Right renal cortex interstitium (tissue), 3 donors: Measurements from ENCODE around the gene CTSS. TPM values are rescaled to one million over a fixed set of nuclear protein-coding genes. Genes with fewer than 3 reads are reported as not detected.

Experiments used
- DNase-seq, 3 donors: peaks; one replicate each; pipeline ENCODE4 v3.0.0-alpha.2; 2013; ENCODE audit warnings: low read depth in 3 of 3, low spot score in 2 of 3
- polyA plus RNA-seq, 3 donors: library from polyadenylated mRNA; unstranded; fragments of 120-200 nt; gene quantifications; one replicate each; pipeline ENCODE4 v1.2.1, GENCODE V29; 2013; ENCODE audit not compliant: insufficient read length in 3 of 3

CTSS gene
- polyA plus RNA-seq, 3 donors: 12.0 to 14.3 (median 14.0) TPM

DNA sequence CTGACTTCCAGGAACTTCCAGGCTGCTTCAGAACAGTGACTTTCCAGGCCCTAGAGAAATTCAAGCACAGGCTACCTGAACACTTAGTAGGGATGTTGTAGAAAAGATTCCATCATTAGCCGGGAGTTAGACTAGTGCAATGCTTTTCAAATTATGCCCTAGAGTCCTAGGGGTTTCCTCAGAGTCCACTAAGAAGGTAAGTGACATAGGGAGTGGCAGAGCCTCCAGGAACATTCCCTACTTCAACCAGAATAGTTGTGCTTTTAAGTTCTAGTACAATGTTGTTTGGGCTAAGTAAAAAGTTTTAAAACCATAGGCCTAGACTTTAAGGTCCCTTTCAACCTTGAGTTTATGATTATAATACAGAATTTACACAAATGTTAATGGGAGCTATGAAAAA is 59.5 kb downstream of the CTSS start:
- no peak for DNase-seq

DNA sequence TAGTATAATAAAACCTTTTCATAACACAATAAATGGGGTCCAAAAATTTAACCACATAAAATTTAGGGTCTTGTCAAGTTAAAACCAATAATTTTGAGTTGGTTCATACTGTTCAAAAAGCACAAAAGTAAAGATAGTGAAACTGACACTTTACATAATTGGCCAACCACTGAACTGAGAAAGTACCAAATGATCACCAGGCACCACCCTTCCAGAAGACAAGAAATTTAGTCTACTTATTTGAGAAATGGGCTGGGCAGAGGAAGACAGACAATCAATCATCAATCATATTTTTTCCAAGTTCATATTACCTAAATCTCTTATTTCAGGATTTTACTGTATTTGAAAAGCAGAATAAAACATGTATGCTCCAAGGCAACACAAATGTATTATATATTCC is 62.2 kb downstream of the CTSS start:
- DNase-seq: no peak

DNA sequence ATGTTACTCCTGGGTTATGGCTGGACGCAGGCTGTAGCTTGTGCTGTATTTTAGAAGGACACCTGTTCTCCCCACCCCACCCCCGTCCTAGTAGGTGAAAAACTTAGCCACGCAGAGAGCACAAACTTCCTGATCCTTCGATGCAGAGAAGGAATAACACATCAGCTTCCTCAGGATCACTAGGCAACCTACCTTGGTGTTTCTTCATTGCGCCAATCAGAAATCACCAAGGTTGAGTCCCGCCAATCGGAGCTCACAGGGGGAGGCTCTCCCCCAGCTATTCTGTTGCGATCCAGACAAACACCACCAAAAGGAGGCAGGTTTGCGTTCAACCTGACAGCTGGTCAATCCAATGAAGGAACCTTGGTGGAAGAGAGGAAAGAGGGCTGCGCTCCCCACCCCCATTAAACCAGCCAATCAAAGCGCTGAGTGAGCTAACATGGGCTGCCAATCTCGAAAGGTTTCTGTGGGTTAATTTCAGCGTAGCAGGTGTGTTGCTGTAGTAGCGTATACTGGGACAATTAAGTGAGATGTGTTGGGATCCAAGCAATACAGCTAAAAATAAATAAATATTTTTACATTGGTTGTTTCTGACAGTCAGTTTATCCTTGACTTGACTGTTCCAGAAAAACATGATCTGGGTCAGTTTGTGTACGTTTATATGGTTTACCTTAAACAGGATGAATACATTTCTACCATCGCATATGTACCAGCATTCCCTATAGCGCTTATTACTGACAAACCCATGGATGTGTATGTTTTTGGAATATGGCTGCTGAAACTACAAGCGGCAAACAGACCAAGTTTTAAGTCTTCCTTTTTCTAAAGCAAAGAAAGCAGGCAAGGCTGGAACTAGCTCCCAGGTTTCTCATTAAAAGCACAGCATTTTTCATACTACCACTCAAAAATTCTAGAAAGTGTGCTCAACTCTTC is 68.3 kb downstream of the CTSS start, which contains the start of gene GOLPH3L:
Gene GOLPH3L, minus strand, starts transcription at position 160 of the 933 bp plus-strand sequence. CDS start 2,316 bp downstream, outside the sequence.
- DNase-seq: peak; percentile 96 to 98 (median 96)

DNA sequence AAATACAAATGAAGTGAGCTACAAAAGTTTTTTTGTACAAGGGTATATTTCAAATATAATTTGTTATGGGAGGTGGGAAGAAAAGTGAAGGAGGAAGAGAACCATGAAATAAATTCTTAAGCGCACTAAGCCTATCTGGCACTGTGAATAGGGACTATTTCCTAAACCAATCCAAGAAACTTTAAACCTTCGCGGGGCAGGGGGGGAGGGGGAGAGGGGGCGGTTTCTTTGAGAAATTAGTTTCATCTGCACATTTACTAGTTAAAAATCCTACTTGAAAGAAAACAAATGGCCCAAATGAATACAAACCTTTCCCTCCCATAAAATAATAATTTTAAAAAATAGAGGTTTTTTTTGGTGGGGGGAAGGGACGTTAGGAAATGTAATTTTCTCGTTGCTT is 69.0 kb downstream of the CTSS start:
- DNase-seq: no peak

DNA sequence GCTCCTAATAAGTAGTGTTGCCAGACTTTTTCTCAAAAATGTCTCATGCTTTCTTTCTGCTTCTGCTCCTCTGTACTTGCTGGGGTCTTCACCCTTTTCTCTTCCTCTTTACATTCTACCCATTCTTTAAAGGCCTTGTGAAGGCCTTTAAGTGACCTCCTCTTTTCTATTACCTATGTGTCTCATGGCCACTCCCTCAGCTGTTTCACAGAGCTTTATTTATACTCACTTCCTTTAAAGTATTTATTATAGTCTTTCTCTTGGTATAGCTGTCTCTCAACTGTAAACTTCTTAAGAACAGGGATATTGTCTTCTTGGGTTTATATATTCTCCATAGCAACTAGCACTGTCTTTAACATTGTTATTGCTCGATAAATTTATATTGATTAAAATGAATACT is 69.4 kb downstream of the CTSS start:
- no peak for DNase-seq

DNA sequence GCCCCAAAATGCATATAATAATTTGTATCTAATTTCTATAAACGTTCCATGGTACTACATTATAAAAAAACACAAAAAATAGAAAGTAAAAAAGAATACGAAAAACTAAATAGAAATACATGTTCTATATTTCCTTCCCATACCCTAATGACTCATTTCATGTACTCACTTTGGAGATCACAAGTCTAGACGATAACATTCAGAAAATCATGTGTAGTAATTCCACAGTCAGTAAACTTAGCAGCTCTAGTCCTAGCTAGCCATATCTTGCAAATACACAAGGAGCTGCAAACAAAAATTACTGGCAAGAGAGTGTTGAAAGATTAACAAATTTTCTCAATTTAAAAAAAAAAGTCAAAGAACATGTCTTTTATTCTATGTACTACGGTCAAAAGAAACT is 70.0 kb downstream of the CTSS start:
- no peak for DNase-seq

DNA sequence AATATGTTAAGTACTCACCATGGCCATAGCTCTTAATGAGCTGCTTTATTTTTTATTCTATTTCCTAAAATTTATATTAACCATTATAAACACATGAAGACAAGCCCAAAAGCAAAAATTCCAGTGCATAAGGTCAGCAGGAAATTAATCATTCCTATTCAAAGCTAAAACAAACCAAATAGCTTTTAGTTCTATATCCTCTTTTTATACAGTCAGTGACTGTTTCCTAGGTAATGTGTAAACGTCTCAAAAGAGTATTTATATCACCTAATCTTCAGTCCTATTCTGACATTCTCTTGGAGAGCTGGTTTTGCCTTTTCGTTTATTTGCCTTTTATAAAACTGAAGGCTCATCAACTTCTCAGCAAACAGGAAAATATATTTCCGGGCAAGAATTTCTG is 72.9 kb downstream of the CTSS start:
- no peak for DNase-seq

DNA sequence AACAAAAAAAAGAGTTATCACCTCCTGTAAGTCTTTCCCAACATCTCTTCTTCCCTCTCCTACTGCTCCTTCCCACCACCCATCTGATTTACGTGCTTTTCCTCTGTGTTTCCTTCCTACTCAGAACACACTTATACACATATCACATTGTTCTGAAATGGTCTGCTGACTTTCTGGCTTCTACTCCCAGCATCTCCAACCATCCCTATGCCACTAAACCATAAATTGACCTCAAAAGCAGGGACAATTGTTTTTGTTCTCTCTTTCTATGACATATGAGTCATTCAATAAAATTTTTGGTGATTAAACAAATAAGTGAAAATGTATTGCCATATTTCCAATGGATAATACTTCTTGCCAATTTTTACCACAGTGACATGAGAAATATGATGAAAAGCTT is 76.8 kb downstream of the CTSS start:
- no peak for DNase-seq

DNA sequence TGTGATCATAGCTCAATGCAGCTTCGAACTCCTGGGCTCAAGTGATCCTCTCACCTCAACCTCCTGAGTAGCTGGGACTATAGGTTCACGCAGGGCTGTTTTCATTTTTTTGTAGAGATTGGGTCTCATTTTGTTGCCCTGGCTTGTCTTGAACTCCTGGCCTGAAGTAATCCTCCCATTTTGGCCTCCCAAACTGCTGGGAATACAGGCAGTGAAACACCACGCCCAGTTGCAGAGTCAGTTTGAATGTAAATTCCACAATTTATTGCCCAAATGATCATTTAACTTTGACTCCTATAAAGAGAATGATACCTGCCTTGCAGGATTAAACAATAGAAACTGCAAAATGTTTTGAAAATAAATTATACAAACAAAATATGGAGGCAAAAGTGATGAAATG is 79.3 kb downstream of the CTSS start:
- DNase-seq: no peak

DNA sequence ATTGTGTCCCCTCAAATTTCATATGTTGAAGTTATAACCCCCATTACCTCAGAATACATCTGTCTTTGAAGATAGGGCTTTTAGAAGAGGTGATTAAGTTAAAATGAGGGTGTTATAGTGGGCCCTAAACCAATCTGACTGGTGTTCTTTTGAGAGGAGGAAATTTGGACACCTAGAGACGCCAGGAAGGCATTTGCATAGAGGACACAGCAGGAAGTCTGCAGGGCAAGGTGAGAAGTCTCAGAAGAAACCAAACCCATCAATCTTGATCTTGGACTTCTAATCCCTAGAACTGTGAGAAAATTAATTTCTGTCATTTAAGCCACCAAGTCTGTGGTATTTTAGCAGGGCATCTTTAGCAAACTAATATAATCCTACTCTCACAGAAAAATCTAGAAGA is 81.7 kb downstream of the CTSS start:
- DNase-seq: no peak

Other genes starting within 250 kb of the CTSS start
- 10 to 100 TPM in 2 of 3 donors, 1 to 10 TPM in 1; 9.6 to 11.8 (median 10.9) TPM for gene ADAMTSL4, start 216.4 kb downstream of the CTSS start, polyA plus RNA-seq
- 100 to 1,000 TPM; 172 to 221 (median 175) TPM for gene MCL1, start 186.2 kb downstream of the CTSS start, polyA plus RNA-seq
- gene ENSA, start 136.2 kb downstream of the CTSS start, polyA plus RNA-seq: 100 to 1,000 TPM; 231 to 234 (median 231) TPM
- gene GOLPH3L, start 68.6 kb downstream of the CTSS start, polyA plus RNA-seq: 10 to 100 TPM; 40.5 to 45.0 (median 44.6) TPM
- not detected for gene HORMAD1, start 44.9 kb downstream of the CTSS start, polyA plus RNA-seq
- gene CTSK, start 42.5 kb upstream of the CTSS start, polyA plus RNA-seq: 10 to 100 TPM; 15.7 to 29.3 (median 26.8) TPM
- 10 to 100 TPM; 54.9 to 56.9 (median 56.6) TPM for gene ARNT, start 110.8 kb upstream of the CTSS start, polyA plus RNA-seq
- under 1 TPM in 2 of 3 donors, not detected in 1; 0.12 to 0.21 TPM for gene CTXND2, start 121.4 kb upstream of the CTSS start, polyA plus RNA-seq
- 10 to 100 TPM; 77.4 to 90.5 (median 84.1) TPM for gene SETDB1, start 160.6 kb upstream of the CTSS start, polyA plus RNA-seq
- gene CERS2, start 209.1 kb upstream of the CTSS start, polyA plus RNA-seq: 100 to 1,000 TPM; 297 to 304 (median 298) TPM
- 10 to 100 TPM; 12.4 to 16.7 (median 15.3) TPM for gene ANXA9, start 216.5 kb upstream of the CTSS start, polyA plus RNA-seq
- gene MINDY1, start 241.1 kb upstream of the CTSS start, polyA plus RNA-seq: 10 to 100 TPM; 38.4 to 41.3 (median 39.3) TPM
- gene PRUNE1, start 242.7 kb upstream of the CTSS start, polyA plus RNA-seq: 10 to 100 TPM; 49.1 to 51.8 (median 50.2) TPM